WTC11 (cell line): ENCODE results near the gene MGRN1. TPM values are rescaled to one million over a fixed set of nuclear protein-coding genes. Genes with fewer than 3 reads are reported as not detected.

Experiments used
- ATAC-seq: fragments of 200-7000 bp; cut with Tn5 transposase; 2 replicates; pipeline ENCODE4 v1.10.0; 2021; ENCODE audit warnings: mild to moderate bottlenecking, moderate library complexity
- CTCF ChIA-PET: fragments of 300-600 bp; sonication (Branson Sonifier 250); formaldehyde crosslinking; loops from one replicate; lab custom pipeline; 2021; ENCODE audit warnings: antibody characterized with exemption; lab: Charles Lee
- POLR2A ChIA-PET: fragments of 350-600 bp; sonication (Branson Sonifier 250); formaldehyde crosslinking; loops from one replicate; lab custom pipeline; 2021; ENCODE audit warnings: antibody characterized with exemption; lab: Charles Lee
- DNase-seq: peaks from one replicate; pipeline ENCODE4 v3.0.0; 2021; ENCODE audit warnings: low spot score
- H3K27ac Mint-ChIP-seq: 2 replicates; pipeline ENCODE4 v1.8.0; 2021; ENCODE audit warnings: mixed read lengths
- H3K27me3 Mint-ChIP-seq: 2 replicates; pipeline ENCODE4 v1.8.0; 2021; ENCODE audit warnings: low read depth, mild to moderate bottlenecking, moderate library complexity, mixed read lengths
- H3K36me3 Mint-ChIP-seq: 2 replicates; pipeline ENCODE4 v1.8.0; 2021; ENCODE audit warnings: mixed read lengths
- H3K4me1 Mint-ChIP-seq: 2 replicates; pipeline ENCODE4 v1.8.0; 2022; ENCODE audit warnings: mixed read lengths
- H3K4me3 Mint-ChIP-seq: 2 replicates; pipeline ENCODE4 v1.8.0; 2021; ENCODE audit warnings: mild to moderate bottlenecking, moderate library complexity, mixed read lengths
- H3K9me3 Mint-ChIP-seq: 2 replicates; pipeline ENCODE4 v1.8.0; 2021; ENCODE audit warnings: mixed read lengths
- CREB1 ChIP-seq: sonication (generic); formaldehyde crosslinking; IDR thresholded peaks from 2 replicates; pipeline ENCODE4 v1.8.0; 2023; ENCODE audit warnings: mild to moderate bottlenecking, missing genetic modification reagents
- EMX1 ChIP-seq: fragments of 250-450 bp; sonication (Bioruptor Pico); IDR thresholded peaks from 2 replicates; pipeline ENCODE4 v1.8.0; 2021; ENCODE audit warnings: mild to moderate bottlenecking
- FOXP4 ChIP-seq: sonication (generic); formaldehyde crosslinking; IDR thresholded peaks from 2 replicates; pipeline ENCODE4 v1.8.0; 2022; ENCODE audit warnings: mild to moderate bottlenecking, missing genetic modification reagents
- HMGA2 ChIP-seq: fragments of 250-450 bp; sonication (Bioruptor Pico); IDR thresholded peaks from 2 replicates; pipeline ENCODE4 v1.4.0; 2021; ENCODE audit warnings: mild to moderate bottlenecking, moderate library complexity
- NR3C1 ChIP-seq: sonication (generic); formaldehyde crosslinking; conservative IDR thresholded peaks from 2 replicates; pipeline ENCODE4 v1.8.1; 2023; ENCODE audit warnings: low read depth, mild to moderate bottlenecking, missing genetic modification reagents
- PRDM15 ChIP-seq: sonication (generic); formaldehyde crosslinking; IDR thresholded peaks from 2 replicates; pipeline ENCODE4 v1.8.0; 2022; ENCODE audit warnings: missing genetic modification reagents
- PRRX2 ChIP-seq: fragments of 250-450 bp; sonication (Bioruptor Pico); IDR thresholded peaks from 2 replicates; pipeline ENCODE4 v1.8.0; 2021; ENCODE audit warnings: mild to moderate bottlenecking
- RELA ChIP-seq: sonication (generic); formaldehyde crosslinking; IDR thresholded peaks from 2 replicates; pipeline ENCODE4 v1.8.1; 2022; ENCODE audit warnings: missing genetic modification reagents, mild to moderate bottlenecking, borderline replicate concordance
- ZNF219 ChIP-seq: sonication (generic); formaldehyde crosslinking; IDR thresholded peaks from 2 replicates; pipeline ENCODE4 v1.8.0; 2023; ENCODE audit warnings: missing genetic modification reagents, mild to moderate bottlenecking, borderline replicate concordance
- ZNF416 ChIP-seq: fragments of 250-450 bp; sonication (Bioruptor Pico); IDR thresholded peaks from 2 replicates; pipeline ENCODE4 v1.9.0; 2021; ENCODE audit warnings: mild to moderate bottlenecking, inconsistent platforms
- total RNA-seq: library from RNA; stranded (reverse); gene quantifications from 3 replicates; pipeline ENCODE4 v1.2.3, GENCODE V29; 2021
- TF ChIP-seq, protein P1 (sequence below): sonication (generic); formaldehyde crosslinking; IDR thresholded peaks from 2 replicates; pipeline ENCODE4 v1.8.0; 2022; ENCODE audit warnings: mild to moderate bottlenecking, missing genetic modification reagents
- TF ChIP-seq, protein P2 (sequence below): sonication (generic); formaldehyde crosslinking; IDR thresholded peaks from 2 replicates; pipeline ENCODE4 v1.8.0; 2023; ENCODE audit warnings: missing genetic modification reagents, mild to moderate bottlenecking, borderline replicate concordance
- TF ChIP-seq, protein P3 (sequence below): fragments of 250-450 bp; sonication (Bioruptor Pico); IDR thresholded peaks from 2 replicates; pipeline ENCODE4 v1.9.0; 2021; ENCODE audit warnings: moderate library complexity, mild to moderate bottlenecking, inconsistent platforms, borderline replicate concordance

MGRN1 gene
- total RNA-seq, 1 experiment from 2014 or later, result 88.8 TPM

GRCh38 chr16:4700380-4700996, 75.9 kb downstream of the MGRN1 start (continued):
- TF ChIP-seq, protein P1, sequence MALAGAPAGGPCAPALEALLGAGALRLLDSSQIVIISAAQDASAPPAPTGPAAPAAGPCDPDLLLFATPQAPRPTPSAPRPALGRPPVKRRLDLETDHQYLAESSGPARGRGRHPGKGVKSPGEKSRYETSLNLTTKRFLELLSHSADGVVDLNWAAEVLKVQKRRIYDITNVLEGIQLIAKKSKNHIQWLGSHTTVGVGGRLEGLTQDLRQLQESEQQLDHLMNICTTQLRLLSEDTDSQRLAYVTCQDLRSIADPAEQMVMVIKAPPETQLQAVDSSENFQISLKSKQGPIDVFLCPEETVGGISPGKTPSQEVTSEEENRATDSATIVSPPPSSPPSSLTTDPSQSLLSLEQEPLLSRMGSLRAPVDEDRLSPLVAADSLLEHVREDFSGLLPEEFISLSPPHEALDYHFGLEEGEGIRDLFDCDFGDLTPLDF, result no peak
- TF ChIP-seq ZNF416 (CRISPR knock-in tag) (no peak), ZNF219 (CRISPR knock-in tag) (no peak), RELA (CRISPR knock-in tag) (no peak), NR3C1 (no peak), HMGA2 (no peak), PRRX2 (CRISPR knock-in tag) (no peak), PRDM15 (no peak)
- TF ChIP-seq, protein P2, sequence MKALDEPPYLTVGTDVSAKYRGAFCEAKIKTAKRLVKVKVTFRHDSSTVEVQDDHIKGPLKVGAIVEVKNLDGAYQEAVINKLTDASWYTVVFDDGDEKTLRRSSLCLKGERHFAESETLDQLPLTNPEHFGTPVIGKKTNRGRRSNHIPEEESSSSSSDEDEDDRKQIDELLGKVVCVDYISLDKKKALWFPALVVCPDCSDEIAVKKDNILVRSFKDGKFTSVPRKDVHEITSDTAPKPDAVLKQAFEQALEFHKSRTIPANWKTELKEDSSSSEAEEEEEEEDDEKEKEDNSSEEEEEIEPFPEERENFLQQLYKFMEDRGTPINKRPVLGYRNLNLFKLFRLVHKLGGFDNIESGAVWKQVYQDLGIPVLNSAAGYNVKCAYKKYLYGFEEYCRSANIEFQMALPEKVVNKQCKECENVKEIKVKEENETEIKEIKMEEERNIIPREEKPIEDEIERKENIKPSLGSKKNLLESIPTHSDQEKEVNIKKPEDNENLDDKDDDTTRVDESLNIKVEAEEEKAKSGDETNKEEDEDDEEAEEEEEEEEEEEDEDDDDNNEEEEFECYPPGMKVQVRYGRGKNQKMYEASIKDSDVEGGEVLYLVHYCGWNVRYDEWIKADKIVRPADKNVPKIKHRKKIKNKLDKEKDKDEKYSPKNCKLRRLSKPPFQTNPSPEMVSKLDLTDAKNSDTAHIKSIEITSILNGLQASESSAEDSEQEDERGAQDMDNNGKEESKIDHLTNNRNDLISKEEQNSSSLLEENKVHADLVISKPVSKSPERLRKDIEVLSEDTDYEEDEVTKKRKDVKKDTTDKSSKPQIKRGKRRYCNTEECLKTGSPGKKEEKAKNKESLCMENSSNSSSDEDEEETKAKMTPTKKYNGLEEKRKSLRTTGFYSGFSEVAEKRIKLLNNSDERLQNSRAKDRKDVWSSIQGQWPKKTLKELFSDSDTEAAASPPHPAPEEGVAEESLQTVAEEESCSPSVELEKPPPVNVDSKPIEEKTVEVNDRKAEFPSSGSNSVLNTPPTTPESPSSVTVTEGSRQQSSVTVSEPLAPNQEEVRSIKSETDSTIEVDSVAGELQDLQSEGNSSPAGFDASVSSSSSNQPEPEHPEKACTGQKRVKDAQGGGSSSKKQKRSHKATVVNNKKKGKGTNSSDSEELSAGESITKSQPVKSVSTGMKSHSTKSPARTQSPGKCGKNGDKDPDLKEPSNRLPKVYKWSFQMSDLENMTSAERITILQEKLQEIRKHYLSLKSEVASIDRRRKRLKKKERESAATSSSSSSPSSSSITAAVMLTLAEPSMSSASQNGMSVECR (CRISPR knock-in tag), result no peak

- Mint-ChIP-seq H3K4me1 (no peaks in the 10 kb centered on the region), H3K27ac (no peak overlapping the region)
- TF ChIP-seq CREB1 (CRISPR knock-in tag) (no peak), EMX1 (no peak), ZNF416 (CRISPR knock-in tag) (no peak), FOXP4 (no peak)
- TF ChIP-seq, protein P3, sequence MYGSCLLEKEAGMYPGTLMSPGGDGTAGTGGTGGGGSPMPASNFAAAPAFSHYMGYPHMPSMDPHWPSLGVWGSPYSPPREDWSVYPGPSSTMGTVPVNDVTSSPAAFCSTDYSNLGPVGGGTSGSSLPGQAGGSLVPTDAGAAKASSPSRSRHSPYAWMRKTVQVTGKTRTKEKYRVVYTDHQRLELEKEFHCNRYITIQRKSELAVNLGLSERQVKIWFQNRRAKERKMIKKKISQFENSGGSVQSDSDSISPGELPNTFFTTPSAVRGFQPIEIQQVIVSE, result no peak
- TF ChIP-seq, all 79 proteins: peak for 0
- H3K9me3 Mint-ChIP-seq, result no peaks in the 10 kb centered on the region
- DNase-seq (no peak), ATAC-seq (no peak)
- peaks cover 25% of the 10 kb centered on the region for H3K36me3 Mint-ChIP-seq
- POLR2A ChIA-PET, result no interaction called here
- CTCF ChIA-PET, result interaction anchor here (1.3 to 1.5 kb wide), 2 partner anchors 18 kb away, joined by 3 to 4 read pairs; no protein-coding TSS in a partner anchor
- no peak overlapping the region for H3K4me3 Mint-ChIP-seq
- H3K27me3 Mint-ChIP-seq, result no peaks in the 10 kb centered on the region
Measured at GRCh38 chr16:4700997-4701743, 76.5 kb downstream of the MGRN1 start.
